Activated naive CD4-positive, alpha-beta T cell treated with anti-CD3 and anti-CD28 coated beads for 36 hours (primary cell): Measurements from ENCODE around the gene RIC1. TPM values are rescaled to one million over a fixed set of nuclear protein-coding genes. Genes with fewer than 3 reads are reported as not detected.
A peak's percentile ranks its signal among the peaks of the same experiment; 100 is the strongest.
"Not testable (repeated sequence)": the region's sequence is repeated elsewhere in the genome, so short reads cannot be mapped to it uniquely, and the experiment has no call there.

Source experiments
- CTCF ChIA-PET: fragments of 350-600 bp; sonication (Branson Sonifier 250); formaldehyde crosslinking; loops from one replicate; lab custom pipeline; 2021; ENCODE audit warnings: antibody characterized with exemption; lab: Charles Lee
- DNase-seq: peaks from one replicate; pipeline ENCODE4 v3.0.0-alpha.2; 2020
- H3K27ac Mint-ChIP-seq: one replicate; pipeline ENCODE4 v1.8.0; 2021; ENCODE audit warnings: mild to moderate bottlenecking, mixed read lengths
- H3K27me3 Mint-ChIP-seq: one replicate; pipeline ENCODE4 v1.8.0; 2021; ENCODE audit warnings: low read depth, mixed read lengths
- H3K36me3 Mint-ChIP-seq: one replicate; pipeline ENCODE4 v1.8.0; 2021; ENCODE audit warnings: low read depth, mixed read lengths
- H3K4me1 Mint-ChIP-seq: one replicate; pipeline ENCODE4 v1.8.0; 2021; ENCODE audit warnings: low read depth, mixed read lengths
- H3K4me3 Mint-ChIP-seq: one replicate; pipeline ENCODE4 v1.8.0; 2021; ENCODE audit warnings: mild to moderate bottlenecking, moderate library complexity, mixed read lengths
- H3K9me3 Mint-ChIP-seq: one replicate; pipeline ENCODE4 v1.8.0; 2021; ENCODE audit warnings: mixed read lengths
- intact Hi-C: fragments of 100-400 bp; cut with micrococcal nuclease; formaldehyde crosslinking; loops from one replicate; pipeline ENCODE4 v1.15.1; 2023
- total RNA-seq, 2 experiments: library from RNA; stranded (reverse); gene quantifications; one replicate each; pipeline ENCODE4 v1.2.3, GENCODE V29; 2021

Gene RIC1
- total RNA-seq, 2 experiments from 2014 or later = 14.5 to 16.4 TPM

- DNase-seq = no peak
- no peak overlapping the region for H3K4me3 Mint-ChIP-seq
- CTCF ChIA-PET = interaction anchor here (0.7 to 1.3 kb wide), 2 partner anchors 93 to 196 kb away, joined by 3 to 5 read pairs; no protein-coding TSS in a partner anchor
- intact Hi-C loops = loop anchor here (5.0 to 10.0 kb wide), 3 partner anchors 116 to 509 kb away; no protein-coding TSS in a partner anchor
- no peak overlapping the region for H3K27ac Mint-ChIP-seq
- H3K9me3 Mint-ChIP-seq = peaks cover 1% of the 10 kb centered on the region
- H3K4me1 Mint-ChIP-seq = peaks cover 50% of the 10 kb centered on the region
- no peaks in the 10 kb centered on the region for H3K27me3 Mint-ChIP-seq
- peaks cover 17% of the 10 kb centered on the region for H3K36me3 Mint-ChIP-seq
Measured at GRCh38 chr9:5796298-5796697, 167.4 kb downstream of the RIC1 start.

DNA sequence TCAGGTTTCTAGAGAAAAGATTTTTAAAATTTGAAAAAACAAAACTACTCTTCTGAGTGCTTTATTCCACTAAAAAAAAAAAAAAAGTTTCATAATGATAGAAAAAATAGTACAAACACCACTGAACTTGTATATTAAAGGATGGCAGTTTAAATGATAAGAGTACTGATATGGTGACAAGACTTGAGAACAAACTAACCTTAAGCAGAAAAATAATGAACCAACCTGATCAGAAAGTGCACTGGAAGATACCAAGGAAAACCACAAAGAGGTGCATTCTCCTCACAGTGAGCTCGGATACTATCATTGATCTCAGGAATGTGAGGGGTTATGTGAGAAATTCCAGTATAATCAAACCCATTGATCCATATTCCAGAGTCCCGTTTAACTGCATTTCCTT, 169.7 kb downstream of the RIC1 start:
- intact Hi-C loops = loop anchor here (5.0 to 10.0 kb wide), 3 partner anchors 114 to 506 kb away; no protein-coding TSS in a partner anchor
- no peak overlapping the region for H3K4me3 Mint-ChIP-seq
- H3K4me1 Mint-ChIP-seq = peaks cover 32% of the 10 kb centered on the region
- no peak for DNase-seq
- no peaks in the 10 kb centered on the region for H3K27me3 Mint-ChIP-seq
- CTCF ChIA-PET = interaction anchor here (0.6 to 1.5 kb wide), 12 partner anchors 10 to 635 kb away, joined by 3 to 6 read pairs (median 4); no protein-coding TSS in a partner anchor
- H3K9me3 Mint-ChIP-seq = peaks cover 1% of the 10 kb centered on the region
- H3K36me3 Mint-ChIP-seq = peaks cover 9% of the 10 kb centered on the region
- no peak overlapping the region for H3K27ac Mint-ChIP-seq

DNA sequence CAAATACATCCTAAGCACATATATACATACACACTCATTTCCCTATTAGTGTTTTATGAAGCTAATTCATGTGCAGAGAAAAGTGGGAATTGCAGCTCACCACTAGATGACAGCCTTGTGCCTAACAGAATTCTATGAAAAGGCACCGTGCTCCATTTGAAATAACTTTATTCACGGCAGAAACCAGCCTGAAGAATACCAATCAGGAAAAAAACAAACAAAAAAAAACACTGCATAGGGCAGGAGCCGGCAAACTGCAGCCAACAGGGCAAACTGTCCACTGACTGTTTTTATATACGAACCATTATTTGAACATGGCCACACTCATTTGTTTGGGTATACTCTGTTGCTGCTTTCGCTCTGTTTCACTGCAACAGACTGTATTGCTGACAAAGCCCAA, 170.4 kb downstream of the RIC1 start:
- peaks cover 26% of the 10 kb centered on the region for H3K4me1 Mint-ChIP-seq
- DNase-seq = peak; percentile 42
- H3K9me3 Mint-ChIP-seq = peaks cover 1% of the 10 kb centered on the region
- CTCF ChIA-PET = interaction anchor here (0.6 to 1.5 kb wide), 13 partner anchors 10 to 99 kb away, joined by 3 to 6 read pairs (median 4); no protein-coding TSS in a partner anchor
- no peak overlapping the region for H3K27ac Mint-ChIP-seq
- no peak overlapping the region for H3K4me3 Mint-ChIP-seq
- intact Hi-C loops = loop anchor here (1.0 to 10.0 kb wide), 7 partner anchors 34 to 505 kb away; partner anchors contain the start of gene ERMP1
- H3K27me3 Mint-ChIP-seq = no peaks in the 10 kb centered on the region
- peaks cover 8% of the 10 kb centered on the region for H3K36me3 Mint-ChIP-seq

DNA sequence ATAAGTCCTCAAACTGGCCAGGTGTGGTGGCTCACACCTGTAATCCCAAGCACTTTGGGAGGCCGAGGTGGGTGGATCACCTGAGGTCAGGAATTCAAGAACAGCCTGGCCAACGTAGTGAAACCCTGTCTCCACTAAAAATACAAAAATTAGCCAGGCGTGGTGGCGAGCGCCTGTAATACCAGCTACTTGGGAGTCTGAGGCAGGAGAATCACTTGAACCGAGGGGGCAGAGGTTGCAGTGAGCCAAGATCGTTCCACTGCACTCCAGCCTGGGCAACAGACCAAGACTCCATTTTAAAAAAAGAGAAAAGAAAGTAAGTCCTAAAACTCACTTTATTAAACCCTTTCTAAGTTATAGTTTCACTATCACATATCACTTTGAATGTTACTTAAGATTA, 171.5 kb downstream of the RIC1 start:
- H3K9me3 Mint-ChIP-seq, H3K27me3 Mint-ChIP-seq, H3K4me3 Mint-ChIP-seq, DNase-seq, intact Hi-C loops, CTCF ChIA-PET, H3K27ac Mint-ChIP-seq, H3K36me3 Mint-ChIP-seq: not testable (repeated sequence)
- H3K4me1 Mint-ChIP-seq = peaks cover 23% of the 10 kb centered on the region

- intact Hi-C loops = no loop called here
- no peaks in the 10 kb centered on the region for H3K27me3 Mint-ChIP-seq
- H3K4me3 Mint-ChIP-seq = no peak overlapping the region
- no peak for DNase-seq
- H3K36me3 Mint-ChIP-seq = peaks cover 2% of the 10 kb centered on the region
- H3K4me1 Mint-ChIP-seq = peaks cover 23% of the 10 kb centered on the region
- CTCF ChIA-PET = interaction anchor here (1.9 kb wide), 1 partner anchor 253 kb away, joined by 6 read pairs; no protein-coding TSS in a partner anchor
- H3K9me3 Mint-ChIP-seq = no peaks in the 10 kb centered on the region
- H3K27ac Mint-ChIP-seq = no peak overlapping the region
Measured at GRCh38 chr9:5800969-5801738, 172.2 kb downstream of the RIC1 start.

GRCh38 chr9:5801739-5802113, 172.8 kb downstream of the RIC1 start:
- H3K4me3 Mint-ChIP-seq = no peak overlapping the region
- H3K9me3 Mint-ChIP-seq = no peaks in the 10 kb centered on the region
- peaks cover 23% of the 10 kb centered on the region for H3K4me1 Mint-ChIP-seq
- CTCF ChIA-PET = interaction anchor here (1.9 kb wide), 1 partner anchor 252 kb away, joined by 6 read pairs; no protein-coding TSS in a partner anchor
- no peaks in the 10 kb centered on the region for H3K27me3 Mint-ChIP-seq
- no peak for DNase-seq
- peaks cover 2% of the 10 kb centered on the region for H3K36me3 Mint-ChIP-seq
- no peak overlapping the region for H3K27ac Mint-ChIP-seq
- intact Hi-C loops = no loop called here

DNA sequence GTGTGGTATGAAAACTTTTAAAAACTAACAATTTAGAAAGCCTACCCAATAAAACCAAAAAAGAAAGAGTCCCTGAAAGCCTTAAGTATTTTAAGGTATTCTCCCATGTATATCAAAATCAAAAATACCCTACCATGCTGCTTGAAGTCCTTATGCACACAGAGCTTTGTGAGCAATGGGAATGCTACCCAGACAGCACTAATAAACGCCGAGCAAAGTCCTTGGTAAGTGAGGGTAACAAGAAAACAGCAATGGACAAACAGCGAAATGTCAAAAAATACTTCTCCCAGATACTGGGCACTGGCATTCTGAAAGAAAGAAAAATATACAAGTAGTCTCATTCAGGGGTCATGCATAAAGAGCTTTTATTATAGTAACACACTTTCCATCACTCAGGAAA, 176.6 kb downstream of the RIC1 start:
- Mint-ChIP-seq H3K4me3 (no peak overlapping the region), H3K9me3 (no peaks in the 10 kb centered on the region), H3K4me1 (peaks cover 9% of the 10 kb centered on the region), H3K27me3 (no peaks in the 10 kb centered on the region), H3K36me3 (peaks cover 17% of the 10 kb centered on the region), H3K27ac (no peak overlapping the region)
- CTCF ChIA-PET = no interaction called here
- intact Hi-C loops = no loop called here
- no peak for DNase-seq

GRCh38 chr9:5811751-5812150, 182.8 kb downstream of the RIC1 start:
- no peak overlapping the region for H3K4me3 Mint-ChIP-seq
- intact Hi-C loops = loop anchor here (1.0 kb wide), 1 partner anchor 16 kb away; no protein-coding TSS in a partner anchor
- no peaks in the 10 kb centered on the region for H3K9me3 Mint-ChIP-seq
- H3K27me3 Mint-ChIP-seq = no peaks in the 10 kb centered on the region
- CTCF ChIA-PET = no interaction called here
- DNase-seq = no peak
- H3K4me1 Mint-ChIP-seq = no peaks in the 10 kb centered on the region
- H3K36me3 Mint-ChIP-seq = peaks cover 24% of the 10 kb centered on the region
- no peak overlapping the region for H3K27ac Mint-ChIP-seq

GRCh38 chr9:5813824-5814223, 184.9 kb downstream of the RIC1 start:
- no peak for DNase-seq
- CTCF ChIA-PET = interaction anchor here (1.2 kb wide), 1 partner anchor 72 kb away, joined by 3 read pairs; no protein-coding TSS in a partner anchor
- H3K9me3 Mint-ChIP-seq = no peaks in the 10 kb centered on the region
- H3K36me3 Mint-ChIP-seq = peaks cover 29% of the 10 kb centered on the region
- H3K27ac Mint-ChIP-seq = no peak overlapping the region
- no peak overlapping the region for H3K4me3 Mint-ChIP-seq
- no peaks in the 10 kb centered on the region for H3K27me3 Mint-ChIP-seq
- intact Hi-C loops = no loop called here
- no peaks in the 10 kb centered on the region for H3K4me1 Mint-ChIP-seq

DNA sequence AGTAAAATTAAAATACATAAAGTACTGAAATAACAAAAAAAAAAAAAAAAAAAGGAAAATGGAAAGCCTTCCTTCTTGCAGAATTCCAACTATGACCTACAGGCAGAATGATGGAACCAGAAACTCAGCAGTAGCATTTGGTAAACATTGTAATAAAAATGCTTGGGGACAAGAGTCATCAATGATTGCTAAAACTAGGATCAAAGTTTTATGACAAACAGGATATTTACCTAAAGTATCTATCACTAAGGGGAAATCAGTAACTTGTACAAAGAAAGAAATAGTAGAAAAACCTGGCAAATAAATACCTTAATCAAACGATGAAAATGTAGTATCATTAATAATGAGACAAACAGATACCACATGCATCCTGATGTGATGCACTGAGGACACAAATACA, 186.6 kb downstream of the RIC1 start:
- Mint-ChIP-seq H3K4me3 (no peak overlapping the region), H3K27ac (no peak overlapping the region), H3K9me3 (no peaks in the 10 kb centered on the region), H3K36me3 (peaks cover 22% of the 10 kb centered on the region), H3K4me1 (no peaks in the 10 kb centered on the region), H3K27me3 (no peaks in the 10 kb centered on the region)
- intact Hi-C loops = no loop called here
- CTCF ChIA-PET = no interaction called here
- no peak for DNase-seq

DNA sequence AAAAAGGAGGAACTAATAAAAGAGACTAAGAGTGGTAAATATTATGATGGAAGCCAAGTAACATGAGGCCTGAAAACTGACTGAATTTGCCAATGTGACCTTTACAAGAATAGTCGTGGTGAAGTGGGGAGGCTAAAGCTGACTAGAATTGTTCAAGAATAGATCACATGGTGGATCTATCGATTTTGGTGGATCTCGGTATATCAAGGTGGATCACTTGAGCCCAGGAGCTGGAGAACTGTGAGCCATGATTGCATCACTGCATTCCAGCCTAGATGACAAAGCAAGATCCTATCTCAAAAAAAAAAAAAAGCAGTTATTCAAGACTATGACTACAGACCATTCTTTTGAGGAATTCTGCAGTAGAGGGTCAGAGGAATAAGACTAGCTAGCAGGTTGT, 189.0 kb downstream of the RIC1 start:
- DNase-seq = no peak
- intact Hi-C loops = no loop called here
- peaks cover 24% of the 10 kb centered on the region for H3K36me3 Mint-ChIP-seq
- no peaks in the 10 kb centered on the region for H3K27me3 Mint-ChIP-seq
- no peak overlapping the region for H3K4me3 Mint-ChIP-seq
- H3K27ac Mint-ChIP-seq = no peak overlapping the region
- H3K9me3 Mint-ChIP-seq = no peaks in the 10 kb centered on the region
- no peaks in the 10 kb centered on the region for H3K4me1 Mint-ChIP-seq
- CTCF ChIA-PET = interaction anchor here (0.6 kb wide), 2 partner anchors 62 to 632 kb away, joined by 3 read pairs; no protein-coding TSS in a partner anchor

- no peaks in the 10 kb centered on the region for H3K9me3 Mint-ChIP-seq
- CTCF ChIA-PET = interaction anchor here (0.6 kb wide), 3 partner anchors 62 to 633 kb away, joined by 3 to 4 read pairs (median 3); no protein-coding TSS in a partner anchor
- DNase-seq = no peak
- H3K36me3 Mint-ChIP-seq = peaks cover 25% of the 10 kb centered on the region
- H3K4me1 Mint-ChIP-seq = no peaks in the 10 kb centered on the region
- intact Hi-C loops = no loop called here
- H3K27me3 Mint-ChIP-seq = no peaks in the 10 kb centered on the region
- no peak overlapping the region for H3K27ac Mint-ChIP-seq
- H3K4me3 Mint-ChIP-seq = no peak overlapping the region
Measured at GRCh38 chr9:5818424-5819142, 189.7 kb downstream of the RIC1 start.
